ENCODE data around the gene ZFP36L1. TPM values are rescaled to one million over a fixed set of nuclear protein-coding genes. Genes with fewer than 3 reads are reported as not detected.

ZFP36L1 gene
- total and polyA plus RNA-seq, 9 of the 15 experiments (the other 6 are each of a cell fraction or from before 2014, with no cell fraction given) = 1.3 to 26.6 (median 3.7) TPM

DNA sequence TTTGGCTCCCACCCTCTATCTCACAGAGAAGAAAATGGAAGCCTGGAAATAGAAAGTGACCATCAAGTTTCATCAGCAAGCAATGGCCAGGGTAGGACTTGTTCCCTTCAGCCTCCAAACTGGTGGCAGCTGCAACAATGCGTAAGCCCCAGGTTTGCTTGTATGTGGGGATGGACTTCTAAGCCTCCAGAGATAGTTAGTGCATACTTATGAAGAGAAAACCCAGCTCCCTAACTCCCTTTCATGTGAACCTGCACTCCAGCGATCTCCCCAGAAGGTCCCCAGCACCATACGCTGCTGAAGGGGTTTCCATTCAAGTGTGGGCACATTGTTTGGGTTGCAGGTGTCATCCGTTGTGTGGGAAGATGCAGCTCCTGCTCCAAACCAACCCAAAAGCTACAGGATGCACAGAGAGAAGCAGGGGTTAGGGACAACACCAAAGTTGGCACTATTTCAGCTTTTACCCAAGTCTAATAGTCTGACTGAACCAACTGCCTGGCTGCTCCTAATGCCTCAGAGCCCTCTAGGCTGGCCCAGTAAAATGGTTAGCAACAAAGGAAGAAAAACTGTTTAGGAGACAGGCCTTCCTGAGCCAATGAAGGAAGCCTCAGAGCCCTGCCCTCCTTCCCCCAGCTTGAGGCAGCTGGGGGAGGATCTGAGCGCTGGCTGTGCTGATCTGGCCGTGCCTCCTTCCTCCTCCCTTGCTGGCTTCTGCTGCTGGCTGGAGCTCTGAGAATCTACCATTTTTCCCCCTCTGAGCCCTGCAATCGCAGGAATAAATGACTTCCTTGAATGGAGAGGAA, 12.3 kb downstream of the ZFP36L1 start (continued):
- TF ChIP-seq SPI1 (IDR thresholded peaks at IDR 0.05; ENCODE audit: borderline replicate concordance, low read depth, low read length) = 0 out of 2 replicates have a peak, but pooled peaks have one; percentile 0
- TF ChIP-seq, protein P1, sequence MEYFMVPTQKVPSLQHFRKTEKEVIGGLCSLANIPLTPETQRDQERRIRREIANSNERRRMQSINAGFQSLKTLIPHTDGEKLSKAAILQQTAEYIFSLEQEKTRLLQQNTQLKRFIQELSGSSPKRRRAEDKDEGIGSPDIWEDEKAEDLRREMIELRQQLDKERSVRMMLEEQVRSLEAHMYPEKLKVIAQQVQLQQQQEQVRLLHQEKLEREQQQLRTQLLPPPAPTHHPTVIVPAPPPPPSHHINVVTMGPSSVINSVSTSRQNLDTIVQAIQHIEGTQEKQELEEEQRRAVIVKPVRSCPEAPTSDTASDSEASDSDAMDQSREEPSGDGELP (CRISPR knock-in tag; IDR thresholded peaks at IDR 0.05; ENCODE audit: borderline replicate concordance) = 0 out of 2 replicates have a peak, but pooled peaks have one; percentile 34
- TF ChIP-seq, protein P2, sequence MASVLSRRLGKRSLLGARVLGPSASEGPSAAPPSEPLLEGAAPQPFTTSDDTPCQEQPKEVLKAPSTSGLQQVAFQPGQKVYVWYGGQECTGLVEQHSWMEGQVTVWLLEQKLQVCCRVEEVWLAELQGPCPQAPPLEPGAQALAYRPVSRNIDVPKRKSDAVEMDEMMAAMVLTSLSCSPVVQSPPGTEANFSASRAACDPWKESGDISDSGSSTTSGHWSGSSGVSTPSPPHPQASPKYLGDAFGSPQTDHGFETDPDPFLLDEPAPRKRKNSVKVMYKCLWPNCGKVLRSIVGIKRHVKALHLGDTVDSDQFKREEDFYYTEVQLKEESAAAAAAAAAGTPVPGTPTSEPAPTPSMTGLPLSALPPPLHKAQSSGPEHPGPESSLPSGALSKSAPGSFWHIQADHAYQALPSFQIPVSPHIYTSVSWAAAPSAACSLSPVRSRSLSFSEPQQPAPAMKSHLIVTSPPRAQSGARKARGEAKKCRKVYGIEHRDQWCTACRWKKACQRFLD (CRISPR knock-in tag; IDR thresholded peaks at IDR 0.05) = peak; percentile 5; the same call in 1 of the 2 replicates
- TF ChIP-seq POLR2G (IDR thresholded peaks at IDR 0.05; ENCODE audit: low read depth, low read length) = 0 out of 2 replicates have a peak, but pooled peaks have one; percentile 26
- TF ChIP-seq, protein P3, sequence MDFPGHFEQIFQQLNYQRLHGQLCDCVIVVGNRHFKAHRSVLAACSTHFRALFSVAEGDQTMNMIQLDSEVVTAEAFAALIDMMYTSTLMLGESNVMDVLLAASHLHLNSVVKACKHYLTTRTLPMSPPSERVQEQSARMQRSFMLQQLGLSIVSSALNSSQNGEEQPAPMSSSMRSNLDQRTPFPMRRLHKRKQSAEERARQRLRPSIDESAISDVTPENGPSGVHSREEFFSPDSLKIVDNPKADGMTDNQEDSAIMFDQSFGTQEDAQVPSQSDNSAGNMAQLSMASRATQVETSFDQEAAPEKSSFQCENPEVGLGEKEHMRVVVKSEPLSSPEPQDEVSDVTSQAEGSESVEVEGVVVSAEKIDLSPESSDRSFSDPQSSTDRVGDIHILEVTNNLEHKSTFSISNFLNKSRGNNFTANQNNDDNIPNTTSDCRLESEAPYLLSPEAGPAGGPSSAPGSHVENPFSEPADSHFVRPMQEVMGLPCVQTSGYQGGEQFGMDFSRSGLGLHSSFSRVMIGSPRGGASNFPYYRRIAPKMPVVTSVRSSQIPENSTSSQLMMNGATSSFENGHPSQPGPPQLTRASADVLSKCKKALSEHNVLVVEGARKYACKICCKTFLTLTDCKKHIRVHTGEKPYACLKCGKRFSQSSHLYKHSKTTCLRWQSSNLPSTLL (IDR thresholded peaks at IDR 0.05) = no peak
- TF ChIP-seq, protein P4, sequence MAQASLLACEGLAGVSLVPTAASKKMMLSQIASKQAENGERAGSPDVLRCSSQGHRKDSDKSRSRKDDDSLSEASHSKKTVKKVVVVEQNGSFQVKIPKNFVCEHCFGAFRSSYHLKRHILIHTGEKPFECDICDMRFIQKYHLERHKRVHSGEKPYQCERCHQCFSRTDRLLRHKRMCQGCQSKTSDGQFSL (CRISPR knock-in tag; IDR thresholded peaks at IDR 0.05) = no peak
- TF ChIP-seq, protein P4 (tag; IDR thresholded peaks at IDR 0.05) = 0 out of 4 replicates have a peak, but pooled peaks of 1 of the 2 experiments have one; percentile 32
- TF ChIP-seq, protein P5, sequence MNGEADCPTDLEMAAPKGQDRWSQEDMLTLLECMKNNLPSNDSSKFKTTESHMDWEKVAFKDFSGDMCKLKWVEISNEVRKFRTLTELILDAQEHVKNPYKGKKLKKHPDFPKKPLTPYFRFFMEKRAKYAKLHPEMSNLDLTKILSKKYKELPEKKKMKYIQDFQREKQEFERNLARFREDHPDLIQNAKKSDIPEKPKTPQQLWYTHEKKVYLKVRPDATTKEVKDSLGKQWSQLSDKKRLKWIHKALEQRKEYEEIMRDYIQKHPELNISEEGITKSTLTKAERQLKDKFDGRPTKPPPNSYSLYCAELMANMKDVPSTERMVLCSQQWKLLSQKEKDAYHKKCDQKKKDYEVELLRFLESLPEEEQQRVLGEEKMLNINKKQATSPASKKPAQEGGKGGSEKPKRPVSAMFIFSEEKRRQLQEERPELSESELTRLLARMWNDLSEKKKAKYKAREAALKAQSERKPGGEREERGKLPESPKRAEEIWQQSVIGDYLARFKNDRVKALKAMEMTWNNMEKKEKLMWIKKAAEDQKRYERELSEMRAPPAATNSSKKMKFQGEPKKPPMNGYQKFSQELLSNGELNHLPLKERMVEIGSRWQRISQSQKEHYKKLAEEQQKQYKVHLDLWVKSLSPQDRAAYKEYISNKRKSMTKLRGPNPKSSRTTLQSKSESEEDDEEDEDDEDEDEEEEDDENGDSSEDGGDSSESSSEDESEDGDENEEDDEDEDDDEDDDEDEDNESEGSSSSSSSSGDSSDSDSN (IDR thresholded peaks at IDR 0.05; ENCODE audit: borderline replicate concordance in 1 of 2, low read depth in 2 of 2, low read length in 2 of 2) = peak in 1 of 2 experiments; percentile 87; a peak in 2 of 4 replicates
- TF ChIP-seq CXXC5 (CRISPR knock-in tag; IDR thresholded peaks at IDR 0.05) = 0 out of 2 replicates have a peak, but pooled peaks have one; percentile 14
- TF ChIP-seq, protein P6, sequence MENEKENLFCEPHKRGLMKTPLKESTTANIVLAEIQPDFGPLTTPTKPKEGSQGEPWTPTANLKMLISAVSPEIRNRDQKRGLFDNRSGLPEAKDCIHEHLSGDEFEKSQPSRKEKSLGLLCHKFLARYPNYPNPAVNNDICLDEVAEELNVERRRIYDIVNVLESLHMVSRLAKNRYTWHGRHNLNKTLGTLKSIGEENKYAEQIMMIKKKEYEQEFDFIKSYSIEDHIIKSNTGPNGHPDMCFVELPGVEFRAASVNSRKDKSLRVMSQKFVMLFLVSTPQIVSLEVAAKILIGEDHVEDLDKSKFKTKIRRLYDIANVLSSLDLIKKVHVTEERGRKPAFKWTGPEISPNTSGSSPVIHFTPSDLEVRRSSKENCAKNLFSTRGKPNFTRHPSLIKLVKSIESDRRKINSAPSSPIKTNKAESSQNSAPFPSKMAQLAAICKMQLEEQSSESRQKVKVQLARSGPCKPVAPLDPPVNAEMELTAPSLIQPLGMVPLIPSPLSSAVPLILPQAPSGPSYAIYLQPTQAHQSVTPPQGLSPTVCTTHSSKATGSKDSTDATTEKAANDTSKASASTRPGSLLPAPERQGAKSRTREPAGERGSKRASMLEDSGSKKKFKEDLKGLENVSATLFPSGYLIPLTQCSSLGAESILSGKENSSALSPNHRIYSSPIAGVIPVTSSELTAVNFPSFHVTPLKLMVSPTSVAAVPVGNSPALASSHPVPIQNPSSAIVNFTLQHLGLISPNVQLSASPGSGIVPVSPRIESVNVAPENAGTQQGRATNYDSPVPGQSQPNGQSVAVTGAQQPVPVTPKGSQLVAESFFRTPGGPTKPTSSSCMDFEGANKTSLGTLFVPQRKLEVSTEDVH (IDR thresholded peaks at IDR 0.05; ENCODE audit: low read depth, partially characterized antibody) = no peak
- peak in 1 of 3 experiments; percentile 53 for TF ChIP-seq YY1 (IDR thresholded peaks at IDR 0.05; ENCODE audit: borderline replicate concordance in 1 of 3, control insufficient read depth in 1 of 3, extremely low read depth in 1 of 3, insufficient read depth in 3 of 3, insufficient read length in 1 of 3, insufficient replicate concordance in 2 of 3, low read depth in 1 of 3, low read length in 2 of 3)
- no peak for TF ChIP-seq ZNF778 (CRISPR knock-in tag; IDR thresholded peaks at IDR 0.05)
